Natural killer cell treated with Interleukin-12 subunit alpha and Interleukin-12 subunit beta and Interleukin-15 and Interleukin-18, amount 100 ng/mL, for 72 hours (primary cell): ENCODE results near the gene PRCC. TPM values are rescaled to one million over a fixed set of nuclear protein-coding genes. Genes with fewer than 3 reads are reported as not detected.

Experiments
- ATAC-seq, 2 donors: fragments of 150-1000 bp; cut with Tn5 transposase in 1 of 2; sonication (Bioruptor Pico), chemical (Tn5 transposase) in 1 of 2; 2 replicates each; pipeline ENCODE4 v1.10.0; 2021
- DNase-seq: peaks from one replicate; pipeline ENCODE4 v3.0.0; 2022; ENCODE audit warnings: low spot score
- H3K27ac Mint-ChIP-seq, 2 donors: 1 replicate in 1 of 2; 2 replicates in 1 of 2; pipeline ENCODE4 v1.8.0; 2022; ENCODE audit warnings: mixed read lengths in 2 of 2, mild to moderate bottlenecking in 1 of 2, moderate library complexity in 1 of 2
- H3K27me3 Mint-ChIP-seq, 2 donors: 1 replicate in 1 of 2; 2 replicates in 1 of 2; pipeline ENCODE4 v1.8.0; 2022; ENCODE audit warnings: mixed read lengths in 2 of 2
- H3K36me3 Mint-ChIP-seq: one replicate; pipeline ENCODE4 v1.8.0; 2022; ENCODE audit warnings: mixed read lengths
- H3K4me1 Mint-ChIP-seq, 2 donors: 1 replicate in 1 of 2; 2 replicates in 1 of 2; pipeline ENCODE4 v1.8.0; 2022; ENCODE audit warnings: low read depth in 2 of 2, mixed read lengths in 2 of 2, mild to moderate bottlenecking in 1 of 2
- H3K4me3 Mint-ChIP-seq: one replicate; pipeline ENCODE4 v1.8.0; 2022; ENCODE audit warnings: mixed read lengths
- H3K9me3 Mint-ChIP-seq: 2 replicates; pipeline ENCODE4 v1.8.0; 2022; ENCODE audit warnings: mixed read lengths
- total RNA-seq, 2 donors: library from RNA; stranded (reverse); gene quantifications; one replicate each; pipeline ENCODE4 v1.2.3, GENCODE V29; 2022

The PRCC gene
- total RNA-seq, 2 donors from 2014 or later: 86.2 to 116 TPM

GRCh38 chr1:156813750-156814570 is 46.6 kb downstream of the PRCC start:
- DNase-seq (peak; percentile 81), ATAC-seq (peak; percentile 52 to 56)
- Mint-ChIP-seq H3K4me1 (peaks cover 74 to 75% of the 10 kb centered on the region in 2 donors), H3K9me3 (no peaks in the 10 kb centered on the region), H3K27ac (peak overlapping the region; percentile 93 to 99), H3K4me3 (peak overlapping the region; percentile 95), H3K27me3 (no peaks in the 10 kb centered on the region), H3K36me3 (peaks cover 31% of the 10 kb centered on the region)

DNA sequence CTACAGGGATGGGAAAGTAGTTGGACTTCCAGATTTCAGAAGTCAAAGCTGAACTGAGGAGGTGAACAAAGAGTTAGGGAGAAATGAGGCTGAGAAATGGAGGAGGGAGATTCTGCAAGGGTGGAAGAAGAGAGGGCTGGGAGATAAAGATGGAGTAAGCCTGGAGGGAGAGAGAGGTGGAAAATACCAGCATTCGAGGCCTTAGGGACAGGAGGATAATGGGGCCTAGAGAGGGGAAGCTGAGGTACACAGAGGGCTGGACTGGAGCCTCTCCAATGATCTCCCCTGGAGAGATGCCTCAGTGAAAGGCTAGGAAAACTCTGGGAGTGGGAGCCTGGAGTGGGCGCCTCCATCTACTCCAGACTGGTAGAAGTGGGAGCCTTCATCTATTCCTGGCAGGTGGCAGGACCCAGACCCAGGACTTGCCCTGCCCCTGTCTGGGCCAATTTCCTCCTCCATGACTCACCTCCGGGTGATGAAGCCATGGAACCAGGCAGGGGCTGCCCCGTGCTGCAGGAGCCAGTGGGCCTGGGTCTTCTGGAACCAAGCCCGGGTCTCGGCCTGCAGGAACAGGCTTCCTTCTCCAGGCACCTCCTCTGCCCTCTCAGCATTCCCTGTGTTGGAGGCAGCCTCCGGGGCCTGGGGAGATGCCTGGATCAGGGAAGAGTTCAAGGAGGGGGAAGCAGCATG is 47.4 kb downstream of the PRCC start:
- Mint-ChIP-seq H3K27ac (peak overlapping the region; percentile 93 to 99), H3K36me3 (peaks cover 31% of the 10 kb centered on the region), H3K27me3 (no peaks in the 10 kb centered on the region), H3K4me3 (peak overlapping the region; percentile 95), H3K4me1 (peaks cover 68 to 70% of the 10 kb centered on the region in 2 donors), H3K9me3 (no peaks in the 10 kb centered on the region)
- ATAC-seq (peak in 1 of 2 donors; percentile 28), DNase-seq (no peak)

DNA sequence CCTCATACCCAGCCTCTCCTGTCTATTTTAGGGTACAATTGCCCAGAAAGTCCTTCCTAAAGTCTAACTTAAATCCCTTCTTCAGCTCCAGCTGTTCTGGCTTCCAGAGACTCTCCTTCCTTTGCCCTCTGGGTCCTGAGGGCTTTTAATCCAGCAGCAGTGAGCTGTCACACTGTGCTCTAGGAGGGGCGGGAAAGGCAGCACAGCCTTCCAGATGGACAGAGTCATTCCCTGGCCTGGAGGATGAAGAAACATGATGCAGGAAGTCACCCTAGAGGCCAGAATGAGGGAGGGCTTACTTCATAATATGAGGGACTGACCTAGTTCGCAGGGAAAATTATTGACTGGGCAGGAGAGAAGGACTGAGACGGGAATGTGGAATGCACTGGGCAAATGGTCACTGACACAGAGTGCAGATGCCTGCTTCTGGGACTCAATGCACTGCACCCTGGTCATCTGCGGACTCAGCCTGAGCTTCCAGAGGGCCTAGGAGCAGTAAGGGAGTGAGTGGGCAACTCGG is 48.0 kb downstream of the PRCC start:
- peak overlapping the region; percentile 93 to 99 for H3K27ac Mint-ChIP-seq
- DNase-seq (no peak), ATAC-seq (no peak)
- no peaks in the 10 kb centered on the region for H3K9me3 Mint-ChIP-seq
- H3K4me3 Mint-ChIP-seq: peak overlapping the region; percentile 95
- H3K36me3 Mint-ChIP-seq: peaks cover 31% of the 10 kb centered on the region
- peaks cover 71% of the 10 kb centered on the region in 2 donors for H3K4me1 Mint-ChIP-seq
- H3K27me3 Mint-ChIP-seq: no peaks in the 10 kb centered on the region

- peaks cover 72 to 76% of the 10 kb centered on the region in 2 donors for H3K4me1 Mint-ChIP-seq
- H3K36me3 Mint-ChIP-seq: peaks cover 28% of the 10 kb centered on the region
- no peak for DNase-seq
- H3K9me3 Mint-ChIP-seq: no peaks in the 10 kb centered on the region
- peak overlapping the region; percentile 95 for H3K4me3 Mint-ChIP-seq
- H3K27me3 Mint-ChIP-seq: no peaks in the 10 kb centered on the region
- peak overlapping the region; percentile 93 to 99 for H3K27ac Mint-ChIP-seq
- ATAC-seq: no peak
These were observed 48.7 kb downstream of the PRCC start for GRCh38 chr1:156815961-156816422.

DNA sequence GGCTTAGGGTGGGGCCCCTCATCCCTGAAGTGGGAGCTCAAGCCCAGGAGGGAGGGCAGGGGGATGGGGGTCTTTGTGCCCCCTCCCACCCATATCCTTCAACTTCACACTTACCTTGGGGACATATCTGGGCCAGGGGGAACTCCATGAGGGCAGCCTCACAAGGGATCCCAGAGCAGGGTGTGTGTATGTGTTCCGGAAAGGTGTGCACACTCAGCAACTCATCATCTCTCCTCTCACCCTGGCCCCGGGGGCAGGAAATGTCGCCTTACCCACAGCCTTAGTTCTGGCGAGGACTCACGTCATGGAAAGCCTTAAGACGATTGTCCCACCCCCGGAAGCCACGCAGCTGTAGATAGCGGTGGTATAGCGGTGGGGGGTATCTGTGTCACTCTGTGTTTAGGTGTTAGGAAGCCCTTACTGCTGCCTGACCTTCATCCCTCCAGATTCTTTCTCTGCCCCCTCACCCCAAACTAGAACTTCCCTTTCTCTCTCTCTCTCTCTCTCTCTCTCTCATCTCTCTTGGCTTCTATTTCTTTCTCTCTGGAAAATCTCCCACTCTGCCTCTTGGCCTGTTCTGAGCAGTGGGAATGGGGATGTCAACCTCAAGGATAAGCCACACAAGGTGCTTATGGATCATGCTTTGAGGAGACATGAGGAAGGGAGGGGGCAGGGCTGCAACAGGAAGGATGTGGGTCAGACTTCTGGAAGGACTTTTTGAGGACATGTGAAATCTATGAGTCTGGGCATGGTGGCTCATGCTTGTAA is 49.4 kb downstream of the PRCC start, which contains the start of gene SH2D2A:
Gene SH2D2A (minus strand): TSS at position 288 of the 768 bp plus-strand sequence. CDS start 140 bp downstream, at position 148.
- peaks cover 21% of the 10 kb centered on the region for H3K36me3 Mint-ChIP-seq
- peaks cover 72 to 74% of the 10 kb centered on the region in 2 donors for H3K4me1 Mint-ChIP-seq

DNA sequence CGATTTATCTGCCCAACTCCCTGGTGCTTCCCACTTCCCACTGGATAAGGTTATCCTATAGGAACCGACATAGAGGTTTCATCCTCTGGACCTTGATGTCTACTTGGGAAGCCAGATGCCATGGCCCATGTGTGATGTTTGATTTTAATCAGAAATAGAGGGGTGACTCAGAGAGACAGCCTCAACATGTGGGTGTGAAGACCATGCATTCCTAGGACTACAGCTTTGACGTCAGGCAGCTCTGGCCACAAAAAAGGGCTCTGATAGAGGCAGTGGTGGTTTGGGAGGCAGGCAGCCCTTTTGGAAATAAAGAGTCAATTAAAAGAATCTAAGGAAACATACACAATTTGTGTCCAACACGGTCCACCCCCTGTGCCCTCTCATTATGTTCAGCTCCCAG is 54.5 kb downstream of the PRCC start:
- Mint-ChIP-seq H3K4me3 (peak overlapping the region; percentile 47), H3K27ac (peak overlapping the region; percentile 29 to 56), H3K36me3 (no peaks in the 10 kb centered on the region), H3K27me3 (no peaks in the 10 kb centered on the region), H3K4me1 (peaks cover 45 to 46% of the 10 kb centered on the region in 2 donors), H3K9me3 (no peaks in the 10 kb centered on the region)
- DNase-seq: no peak
- ATAC-seq: peak; percentile 71 to 88

More for the DNA sequence above, 49.4 kb downstream of the PRCC start, which contains the start of gene SH2D2A:
- Mint-ChIP-seq H3K9me3 (no peaks in the 10 kb centered on the region), H3K27ac (peak within 1 kb of the TSS; percentile 93 to 99), H3K27me3 (no peaks in the 10 kb centered on the region), H3K4me3 (peak within 1 kb of the TSS; percentile 95)
- ATAC-seq: peak; percentile 94 to 96
- DNase-seq: peak; percentile 97

DNA sequence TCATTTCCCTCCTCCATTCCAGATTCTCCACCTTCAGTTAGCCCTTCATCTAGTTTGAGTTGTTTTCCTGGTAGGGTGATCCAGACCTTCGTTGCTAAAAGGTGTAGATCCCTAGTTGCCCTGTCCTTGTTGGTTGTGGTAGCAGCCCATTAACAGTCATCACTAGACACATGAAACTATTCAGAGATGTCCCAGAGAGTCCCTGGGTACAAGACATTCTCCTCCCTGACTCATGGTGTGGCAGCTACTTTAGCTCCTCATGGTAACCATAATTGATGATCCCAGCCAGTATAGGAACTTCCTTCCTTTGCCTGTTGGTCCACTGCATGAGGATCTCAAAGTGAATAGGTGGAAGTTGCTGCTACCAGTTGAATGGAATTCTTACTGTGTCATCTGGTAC is 55.3 kb downstream of the PRCC start:
- no peaks in the 10 kb centered on the region for H3K36me3 Mint-ChIP-seq
- H3K27ac Mint-ChIP-seq: peak overlapping the region in 1 of 2 donors; percentile 56
- DNase-seq: no peak
- H3K4me1 Mint-ChIP-seq: peaks cover 41 to 42% of the 10 kb centered on the region in 2 donors
- peak overlapping the region; percentile 4 for H3K4me3 Mint-ChIP-seq
- no peak for ATAC-seq
- H3K27me3 Mint-ChIP-seq: no peaks in the 10 kb centered on the region
- no peaks in the 10 kb centered on the region for H3K9me3 Mint-ChIP-seq

GRCh38 chr1:156823210-156823790 is 56.0 kb downstream of the PRCC start:
- H3K36me3 Mint-ChIP-seq: no peaks in the 10 kb centered on the region
- H3K4me3 Mint-ChIP-seq: peak overlapping the region; percentile 4
- no peaks in the 10 kb centered on the region for H3K27me3 Mint-ChIP-seq
- DNase-seq (no peak), ATAC-seq (no peak)
- H3K27ac Mint-ChIP-seq: peak overlapping the region in 1 of 2 donors; percentile 56
- H3K9me3 Mint-ChIP-seq: no peaks in the 10 kb centered on the region
- H3K4me1 Mint-ChIP-seq: peaks cover 35 to 36% of the 10 kb centered on the region in 2 donors

DNA sequence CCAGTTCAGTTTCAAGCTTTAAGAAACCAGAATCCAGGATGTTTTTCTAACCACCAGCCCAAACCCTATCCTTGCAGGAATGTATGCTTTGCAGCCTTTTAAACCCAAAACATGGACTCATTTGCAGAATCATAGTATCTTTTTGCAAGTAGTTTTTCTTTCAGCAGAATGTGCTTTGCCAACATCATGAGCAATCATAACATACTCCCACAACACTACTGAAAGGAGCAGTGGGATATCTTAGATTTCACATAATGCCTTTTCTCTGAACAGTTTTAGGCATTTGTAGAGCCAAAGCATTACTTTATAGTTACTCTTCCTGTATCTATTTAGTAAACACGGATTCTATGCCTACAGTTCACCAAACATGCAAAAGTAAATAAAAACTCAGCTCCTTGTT is 59.3 kb downstream of the PRCC start:
- DNase-seq: no peak
- no peak overlapping the region for H3K27ac Mint-ChIP-seq
- peaks cover 16 to 17% of the 10 kb centered on the region in 2 donors for H3K4me1 Mint-ChIP-seq
- no peaks in the 10 kb centered on the region for H3K9me3 Mint-ChIP-seq
- peaks cover 5 to 6% of the 10 kb centered on the region in 2 donors for H3K27me3 Mint-ChIP-seq
- H3K36me3 Mint-ChIP-seq: no peaks in the 10 kb centered on the region
- no peak overlapping the region for H3K4me3 Mint-ChIP-seq
- no peak for ATAC-seq

DNA sequence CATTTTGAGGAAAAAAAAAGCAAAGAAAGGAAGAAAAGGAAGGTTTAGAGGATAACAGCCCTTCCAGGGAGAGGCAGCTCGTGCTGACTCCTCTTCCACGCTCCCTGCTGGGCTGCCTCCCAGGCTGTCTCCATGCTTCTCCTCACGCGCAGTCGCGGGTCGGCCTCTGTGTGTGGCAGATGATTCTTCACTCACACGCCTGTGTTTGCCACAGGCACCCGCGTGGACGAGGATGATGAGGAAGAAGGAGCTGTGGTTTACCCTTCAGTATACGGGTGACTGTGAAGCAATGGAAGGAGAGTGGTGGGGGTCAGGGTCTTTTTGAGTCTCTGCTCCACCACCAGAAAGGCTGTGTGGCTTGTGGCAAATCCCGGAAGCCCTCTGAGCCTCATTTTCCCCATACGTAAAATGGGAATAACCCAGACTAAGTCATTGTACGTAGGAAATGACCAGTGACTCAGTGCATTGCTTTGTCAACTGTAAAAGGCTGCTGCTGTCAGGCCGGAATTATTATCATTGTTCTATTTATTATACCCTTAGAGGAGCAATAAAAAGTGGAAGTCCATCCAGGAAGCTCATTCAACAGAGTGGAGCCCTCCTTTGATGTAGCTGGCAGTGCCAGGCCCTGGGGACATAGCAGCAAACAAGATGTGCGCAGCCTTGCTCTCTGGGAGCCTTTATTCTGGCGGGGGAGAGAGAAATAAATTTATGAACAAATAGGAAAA is 61.2 kb downstream of the PRCC start:
- Mint-ChIP-seq H3K4me3 (no peak overlapping the region), H3K27me3 (peaks cover 5 to 6% of the 10 kb centered on the region in 2 donors), H3K27ac (no peak overlapping the region), H3K4me1 (peaks cover 5 to 6% of the 10 kb centered on the region in 2 donors), H3K9me3 (no peaks in the 10 kb centered on the region), H3K36me3 (no peaks in the 10 kb centered on the region)
- ATAC-seq: no peak
- DNase-seq: no peak

DNA sequence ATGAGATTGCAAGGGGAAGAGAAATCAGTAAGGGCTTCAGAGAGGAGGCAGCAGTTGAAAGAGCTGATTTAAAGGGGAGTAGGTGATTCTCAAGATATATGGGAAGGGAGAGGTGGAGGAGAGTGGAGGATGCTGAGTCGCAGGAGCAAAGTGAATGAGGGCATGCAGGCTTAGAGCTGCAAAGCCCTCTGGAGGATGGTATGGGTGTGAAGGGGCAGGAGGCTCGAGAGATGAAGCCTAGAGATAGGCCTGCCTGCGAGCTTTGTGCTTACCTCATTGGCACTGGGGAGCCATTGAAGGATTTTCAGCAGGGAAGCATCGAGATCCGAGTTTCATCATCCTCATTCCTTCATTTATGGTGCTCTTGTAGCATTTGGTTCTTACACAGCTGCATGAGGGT is 65.1 kb downstream of the PRCC start:
- peaks cover 23 to 26% of the 10 kb centered on the region in 2 donors for H3K4me1 Mint-ChIP-seq
- DNase-seq: no peak
- no peak overlapping the region for H3K27ac Mint-ChIP-seq
- H3K4me3 Mint-ChIP-seq: no peak overlapping the region
- no peaks in the 10 kb centered on the region for H3K36me3 Mint-ChIP-seq
- no peak for ATAC-seq
- no peaks in the 10 kb centered on the region for H3K9me3 Mint-ChIP-seq
- H3K27me3 Mint-ChIP-seq: peaks cover 6 to 19% of the 10 kb centered on the region in 2 donors

GRCh38 chr1:156833603-156834002 is 66.3 kb downstream of the PRCC start:
- peaks cover 6 to 19% of the 10 kb centered on the region in 2 donors for H3K27me3 Mint-ChIP-seq
- no peaks in the 10 kb centered on the region for H3K9me3 Mint-ChIP-seq
- no peaks in the 10 kb centered on the region for H3K36me3 Mint-ChIP-seq
- no peak overlapping the region for H3K4me3 Mint-ChIP-seq
- no peak for DNase-seq
- peak overlapping the region in 1 of 2 donors; percentile 34 for H3K27ac Mint-ChIP-seq
- peaks cover 24 to 28% of the 10 kb centered on the region in 2 donors for H3K4me1 Mint-ChIP-seq
- no peak for ATAC-seq
